Measurements from ENCODE around the gene CTNNBL1. TPM values are rescaled to one million over a fixed set of nuclear protein-coding genes. Genes with fewer than 3 reads are reported as not detected.
"Not testable (repeated sequence)": the region's sequence is repeated elsewhere in the genome, so short reads cannot be mapped to it uniquely, and the experiment has no call there.

CTNNBL1 gene
- total RNA-seq, 1 donor from 2014 or later, result 45.8 TPM

GRCh38 chr20:37850036-37850592 is 156.3 kb downstream of the CTNNBL1 start:
- DNase-seq (ENCODE audit: low read depth, low spot score), result no peak

- no peak for DNase-seq (ENCODE audit: low read depth, low spot score)
Observed at GRCh38 chr20:37850724-37851355, 157.0 kb downstream of the CTNNBL1 start.

- DNase-seq (ENCODE audit: low read depth, low spot score), result no peak
Observed at GRCh38 chr20:37852666-37853065, 158.8 kb downstream of the CTNNBL1 start.

GRCh38 chr20:37853823-37854375 is 160.1 kb downstream of the CTNNBL1 start:
- DNase-seq (ENCODE audit: low read depth, low spot score), result no peak

GRCh38 chr20:37856034-37856433 is 162.2 kb downstream of the CTNNBL1 start:
- DNase-seq (ENCODE audit: low read depth, low spot score), result not testable (repeated sequence)

- no peak for DNase-seq (ENCODE audit: low read depth, low spot score)
Observed at GRCh38 chr20:37856932-37857660, 163.3 kb downstream of the CTNNBL1 start.

GRCh38 chr20:37859406-37860171 is 165.8 kb downstream of the CTNNBL1 start:
- no peak for DNase-seq (ENCODE audit: low read depth, low spot score)

- no peak for DNase-seq (ENCODE audit: low read depth, low spot score)
Observed at GRCh38 chr20:37863289-37863688, 169.5 kb downstream of the CTNNBL1 start.

GRCh38 chr20:37864298-37864697 is 170.5 kb downstream of the CTNNBL1 start:
- DNase-seq (ENCODE audit: low read depth, low spot score), result no peak

- DNase-seq (ENCODE audit: low read depth, low spot score), result no peak
Observed at GRCh38 chr20:37866051-37866450, 172.2 kb downstream of the CTNNBL1 start.

- DNase-seq (ENCODE audit: low read depth, low spot score), result no peak
Observed at GRCh38 chr20:37867289-37868195, 173.7 kb downstream of the CTNNBL1 start.

GRCh38 chr20:37868851-37869333 is 175.1 kb downstream of the CTNNBL1 start:
- no peak for DNase-seq (ENCODE audit: low read depth, low spot score)

GRCh38 chr20:37869334-37869861 is 175.6 kb downstream of the CTNNBL1 start:
- no peak for DNase-seq (ENCODE audit: low read depth, low spot score)

- DNase-seq (ENCODE audit: low read depth, low spot score), result no peak
Observed at GRCh38 chr20:37870294-37870693, 176.5 kb downstream of the CTNNBL1 start.

- no peak for DNase-seq (ENCODE audit: low read depth, low spot score)
Observed at GRCh38 chr20:37871751-37872150, 177.9 kb downstream of the CTNNBL1 start.

GRCh38 chr20:37872161-37872560 is 178.3 kb downstream of the CTNNBL1 start:
- DNase-seq (ENCODE audit: low read depth, low spot score), result no peak

GRCh38 chr20:37873884-37874283 is 180.1 kb downstream of the CTNNBL1 start:
- DNase-seq (ENCODE audit: low read depth, low spot score), result no peak

- DNase-seq (ENCODE audit: low read depth, low spot score), result no peak
Observed at GRCh38 chr20:37875460-37876175, 181.8 kb downstream of the CTNNBL1 start.

GRCh38 chr20:37876863-37877262 is 183.0 kb downstream of the CTNNBL1 start:
- no peak for DNase-seq (ENCODE audit: low read depth, low spot score)

All from pulmonary artery endothelial cell (primary cell).